GM12892 (cell line): Measurements from ENCODE around the gene DYNC1H1.

Source experiments
- POLR2A ChIP-seq: IDR thresholded peaks from 2 replicates; pipeline ENCODE4 v1.6.1; 2011; ENCODE audit warnings: low read depth, low read length, control low read depth
- POLR2AphosphoS5 ChIP-seq: IDR thresholded peaks from 2 replicates; pipeline ENCODE4 v1.6.1; 2011; ENCODE audit warnings: low read depth, low read length, control low read depth
- TAF1 ChIP-seq: IDR thresholded peaks from 2 replicates; pipeline ENCODE4 v1.6.1; 2011; ENCODE audit warnings: low read depth, mild to moderate bottlenecking, control low read depth, low read length, borderline replicate concordance

DNA sequence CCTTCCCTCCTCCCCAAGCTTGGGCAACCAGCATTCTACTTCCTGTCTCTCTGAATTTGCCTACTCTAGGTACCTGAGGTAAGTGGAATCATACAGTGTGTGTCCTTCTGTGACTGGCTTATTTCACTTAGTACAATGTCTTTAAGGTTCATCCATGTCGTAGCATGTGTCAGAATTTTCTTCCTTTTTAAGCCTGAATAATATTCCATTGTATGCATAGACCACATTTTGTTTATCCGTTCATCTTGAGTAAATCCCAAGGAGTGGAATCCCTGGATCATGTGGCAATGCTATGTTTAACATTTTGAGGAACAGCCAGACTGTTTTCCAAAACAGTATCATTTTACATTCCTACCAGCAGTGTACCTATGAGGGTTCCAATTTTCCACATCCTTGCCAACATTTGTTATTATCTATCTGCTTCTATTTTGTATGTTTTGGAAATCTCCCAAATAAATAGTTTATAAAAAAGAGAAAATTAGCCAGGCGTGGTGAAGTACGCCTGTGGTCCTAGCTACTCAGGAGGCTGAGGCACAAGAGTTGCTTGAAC lies 110.1 kb downstream of the DYNC1H1 start:
- TF ChIP-seq POLR2A: no peak
- TF ChIP-seq POLR2AphosphoS5: no peak
- TF ChIP-seq TAF1: no peak
